Measurements from ENCODE around the gene AP4B1.

DNA sequence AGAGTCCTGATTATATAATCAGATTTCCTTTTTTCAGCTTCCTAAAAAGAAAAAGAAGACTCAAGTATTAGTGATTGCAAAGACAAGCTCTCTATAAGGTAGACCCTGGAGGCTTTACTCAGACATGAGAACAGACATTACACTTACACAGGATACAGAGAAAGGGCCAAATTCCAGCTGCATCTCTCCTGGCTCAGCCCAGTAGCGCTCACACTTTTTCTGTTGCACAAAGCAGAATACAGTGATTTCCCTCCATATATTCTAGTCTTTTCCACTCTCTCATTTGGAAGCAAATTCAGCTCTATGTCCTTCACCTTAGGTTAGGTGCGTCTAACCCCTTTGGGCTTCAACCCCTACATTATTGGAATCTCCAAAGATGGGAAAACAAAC is 48.2 kb downstream of the AP4B1 start:
- no peak for TF ChIP-seq ZNF274 (IDR thresholded peaks at IDR 0.05; ENCODE audit: low read depth, low read length)
- TF ChIP-seq SUZ12 (IDR thresholded peaks at IDR 0.05; ENCODE audit: extremely low read depth, insufficient read depth, insufficient read length) = no peak
- no peak for TF ChIP-seq YY1 (IDR thresholded peaks at IDR 0.05; ENCODE audit: insufficient read depth, insufficient read length)
